ENCODE data around the gene YEATS2.

- TF ChIP-seq CTCF (IDR thresholded peaks at IDR 0.05), result no peak
- no peak for TF ChIP-seq POLR2A (IDR thresholded peaks at IDR 0.05)
These were observed 118.0 kb downstream of the YEATS2 start for GRCh38 chr3:183815563-183815940.

All from uterus (tissue), 2 donors.